ENCODE measurements around the gene ERCC6L2.

DNA sequence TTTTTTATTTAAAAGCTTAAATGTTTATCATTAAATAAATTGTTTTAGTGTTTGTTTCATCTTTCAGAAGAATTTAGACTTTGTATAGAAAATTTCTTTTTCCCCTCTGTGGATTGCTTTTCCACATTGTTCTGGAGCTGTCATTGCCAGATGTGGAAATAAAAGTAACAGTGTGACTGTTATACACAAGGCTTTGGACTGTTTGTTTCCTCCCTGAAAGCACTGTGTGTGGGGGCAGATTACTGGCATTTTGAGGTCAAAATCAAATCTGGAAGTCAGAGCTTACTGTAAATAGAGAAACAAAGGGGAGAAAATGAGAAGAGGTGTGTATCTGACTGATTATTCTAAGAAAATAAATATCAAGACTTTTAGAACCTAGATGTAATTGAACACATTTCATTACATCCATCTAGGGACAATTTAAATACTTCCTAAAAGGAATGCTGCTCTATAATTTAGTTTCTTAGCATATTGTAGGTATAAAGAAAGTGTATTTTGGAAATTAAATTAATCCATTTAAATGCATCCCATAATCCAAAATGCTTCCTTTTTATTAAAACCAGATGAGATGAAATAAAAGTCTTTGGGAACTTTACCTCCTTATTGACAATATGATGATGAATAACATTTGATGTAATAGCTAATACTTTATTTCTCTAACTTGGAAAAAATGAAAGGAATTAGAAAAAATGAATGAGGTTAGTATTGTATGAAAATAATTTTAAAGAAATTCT is 51.9 kb downstream of the ERCC6L2 start:
- no peak for TF ChIP-seq YY1 (IDR thresholded peaks at IDR 0.05; ENCODE audit: low read depth)
- TF ChIP-seq JUND (IDR thresholded peaks at IDR 0.05), result no peak
- no peak for TF ChIP-seq RAD21 (IDR thresholded peaks at IDR 0.05; ENCODE audit: low read length)
- no peak for TF ChIP-seq SIN3A (IDR thresholded peaks at IDR 0.05; ENCODE audit: borderline replicate concordance, low read depth, low read length)
- TF ChIP-seq, protein P1, sequence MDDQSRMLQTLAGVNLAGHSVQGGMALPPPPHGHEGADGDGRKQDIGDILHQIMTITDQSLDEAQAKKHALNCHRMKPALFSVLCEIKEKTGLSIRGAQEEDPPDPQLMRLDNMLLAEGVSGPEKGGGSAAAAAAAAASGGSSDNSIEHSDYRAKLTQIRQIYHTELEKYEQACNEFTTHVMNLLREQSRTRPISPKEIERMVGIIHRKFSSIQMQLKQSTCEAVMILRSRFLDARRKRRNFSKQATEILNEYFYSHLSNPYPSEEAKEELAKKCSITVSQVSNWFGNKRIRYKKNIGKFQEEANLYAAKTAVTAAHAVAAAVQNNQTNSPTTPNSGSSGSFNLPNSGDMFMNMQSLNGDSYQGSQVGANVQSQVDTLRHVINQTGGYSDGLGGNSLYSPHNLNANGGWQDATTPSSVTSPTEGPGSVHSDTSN (IDR thresholded peaks at IDR 0.05), result no peak
- TF ChIP-seq, protein P2, sequence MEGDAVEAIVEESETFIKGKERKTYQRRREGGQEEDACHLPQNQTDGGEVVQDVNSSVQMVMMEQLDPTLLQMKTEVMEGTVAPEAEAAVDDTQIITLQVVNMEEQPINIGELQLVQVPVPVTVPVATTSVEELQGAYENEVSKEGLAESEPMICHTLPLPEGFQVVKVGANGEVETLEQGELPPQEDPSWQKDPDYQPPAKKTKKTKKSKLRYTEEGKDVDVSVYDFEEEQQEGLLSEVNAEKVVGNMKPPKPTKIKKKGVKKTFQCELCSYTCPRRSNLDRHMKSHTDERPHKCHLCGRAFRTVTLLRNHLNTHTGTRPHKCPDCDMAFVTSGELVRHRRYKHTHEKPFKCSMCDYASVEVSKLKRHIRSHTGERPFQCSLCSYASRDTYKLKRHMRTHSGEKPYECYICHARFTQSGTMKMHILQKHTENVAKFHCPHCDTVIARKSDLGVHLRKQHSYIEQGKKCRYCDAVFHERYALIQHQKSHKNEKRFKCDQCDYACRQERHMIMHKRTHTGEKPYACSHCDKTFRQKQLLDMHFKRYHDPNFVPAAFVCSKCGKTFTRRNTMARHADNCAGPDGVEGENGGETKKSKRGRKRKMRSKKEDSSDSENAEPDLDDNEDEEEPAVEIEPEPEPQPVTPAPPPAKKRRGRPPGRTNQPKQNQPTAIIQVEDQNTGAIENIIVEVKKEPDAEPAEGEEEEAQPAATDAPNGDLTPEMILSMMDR (IDR thresholded peaks at IDR 0.05), result no peak
- TF ChIP-seq, protein P3, sequence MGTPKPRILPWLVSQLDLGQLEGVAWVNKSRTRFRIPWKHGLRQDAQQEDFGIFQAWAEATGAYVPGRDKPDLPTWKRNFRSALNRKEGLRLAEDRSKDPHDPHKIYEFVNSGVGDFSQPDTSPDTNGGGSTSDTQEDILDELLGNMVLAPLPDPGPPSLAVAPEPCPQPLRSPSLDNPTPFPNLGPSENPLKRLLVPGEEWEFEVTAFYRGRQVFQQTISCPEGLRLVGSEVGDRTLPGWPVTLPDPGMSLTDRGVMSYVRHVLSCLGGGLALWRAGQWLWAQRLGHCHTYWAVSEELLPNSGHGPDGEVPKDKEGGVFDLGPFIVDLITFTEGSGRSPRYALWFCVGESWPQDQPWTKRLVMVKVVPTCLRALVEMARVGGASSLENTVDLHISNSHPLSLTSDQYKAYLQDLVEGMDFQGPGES (IDR thresholded peaks at IDR 0.05; ENCODE audit: low read depth, low read length), result no peak
- TF ChIP-seq RXRA (IDR thresholded peaks at IDR 0.05; ENCODE audit: borderline replicate concordance, low read depth), result no peak
- TF ChIP-seq, protein P4, sequence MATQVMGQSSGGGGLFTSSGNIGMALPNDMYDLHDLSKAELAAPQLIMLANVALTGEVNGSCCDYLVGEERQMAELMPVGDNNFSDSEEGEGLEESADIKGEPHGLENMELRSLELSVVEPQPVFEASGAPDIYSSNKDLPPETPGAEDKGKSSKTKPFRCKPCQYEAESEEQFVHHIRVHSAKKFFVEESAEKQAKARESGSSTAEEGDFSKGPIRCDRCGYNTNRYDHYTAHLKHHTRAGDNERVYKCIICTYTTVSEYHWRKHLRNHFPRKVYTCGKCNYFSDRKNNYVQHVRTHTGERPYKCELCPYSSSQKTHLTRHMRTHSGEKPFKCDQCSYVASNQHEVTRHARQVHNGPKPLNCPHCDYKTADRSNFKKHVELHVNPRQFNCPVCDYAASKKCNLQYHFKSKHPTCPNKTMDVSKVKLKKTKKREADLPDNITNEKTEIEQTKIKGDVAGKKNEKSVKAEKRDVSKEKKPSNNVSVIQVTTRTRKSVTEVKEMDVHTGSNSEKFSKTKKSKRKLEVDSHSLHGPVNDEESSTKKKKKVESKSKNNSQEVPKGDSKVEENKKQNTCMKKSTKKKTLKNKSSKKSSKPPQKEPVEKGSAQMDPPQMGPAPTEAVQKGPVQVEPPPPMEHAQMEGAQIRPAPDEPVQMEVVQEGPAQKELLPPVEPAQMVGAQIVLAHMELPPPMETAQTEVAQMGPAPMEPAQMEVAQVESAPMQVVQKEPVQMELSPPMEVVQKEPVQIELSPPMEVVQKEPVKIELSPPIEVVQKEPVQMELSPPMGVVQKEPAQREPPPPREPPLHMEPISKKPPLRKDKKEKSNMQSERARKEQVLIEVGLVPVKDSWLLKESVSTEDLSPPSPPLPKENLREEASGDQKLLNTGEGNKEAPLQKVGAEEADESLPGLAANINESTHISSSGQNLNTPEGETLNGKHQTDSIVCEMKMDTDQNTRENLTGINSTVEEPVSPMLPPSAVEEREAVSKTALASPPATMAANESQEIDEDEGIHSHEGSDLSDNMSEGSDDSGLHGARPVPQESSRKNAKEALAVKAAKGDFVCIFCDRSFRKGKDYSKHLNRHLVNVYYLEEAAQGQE (IDR thresholded peaks at IDR 0.05; ENCODE audit: low read depth, low read length), result no peak
- TF ChIP-seq, protein P5, sequence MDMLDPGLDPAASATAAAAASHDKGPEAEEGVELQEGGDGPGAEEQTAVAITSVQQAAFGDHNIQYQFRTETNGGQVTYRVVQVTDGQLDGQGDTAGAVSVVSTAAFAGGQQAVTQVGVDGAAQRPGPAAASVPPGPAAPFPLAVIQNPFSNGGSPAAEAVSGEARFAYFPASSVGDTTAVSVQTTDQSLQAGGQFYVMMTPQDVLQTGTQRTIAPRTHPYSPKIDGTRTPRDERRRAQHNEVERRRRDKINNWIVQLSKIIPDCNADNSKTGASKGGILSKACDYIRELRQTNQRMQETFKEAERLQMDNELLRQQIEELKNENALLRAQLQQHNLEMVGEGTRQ (IDR thresholded peaks at IDR 0.05; ENCODE audit: borderline replicate concordance, low read depth, low read length), result no peak
- TF ChIP-seq POLR2AphosphoS5 (IDR thresholded peaks at IDR 0.05; ENCODE audit: low read depth, low read length), result no peak
- TF ChIP-seq, protein P6, sequence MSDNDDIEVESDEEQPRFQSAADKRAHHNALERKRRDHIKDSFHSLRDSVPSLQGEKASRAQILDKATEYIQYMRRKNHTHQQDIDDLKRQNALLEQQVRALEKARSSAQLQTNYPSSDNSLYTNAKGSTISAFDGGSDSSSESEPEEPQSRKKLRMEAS (IDR thresholded peaks at IDR 0.05; ENCODE audit: low read depth), result no peak
- no peak for TF ChIP-seq NFIC (IDR thresholded peaks at IDR 0.05; ENCODE audit: borderline replicate concordance)

Measured in SK-N-SH (cell line).